Inflammatory macrophage treated with lipopolysaccharide for 1 hour (primary cell): ENCODE data around the gene LRP10.
A peak's percentile ranks its signal among the peaks of the same experiment; 100 is the strongest.
"Not testable (repeated sequence)": the region's sequence is repeated elsewhere in the genome, so short reads cannot be mapped to it uniquely, and the experiment has no call there.

Source experiments
- DNase-seq, 2 donors: peaks; one replicate each; pipeline ENCODE4 v3.0.0-alpha.2; 2020 to 2022

Gene LRP10, protein sequence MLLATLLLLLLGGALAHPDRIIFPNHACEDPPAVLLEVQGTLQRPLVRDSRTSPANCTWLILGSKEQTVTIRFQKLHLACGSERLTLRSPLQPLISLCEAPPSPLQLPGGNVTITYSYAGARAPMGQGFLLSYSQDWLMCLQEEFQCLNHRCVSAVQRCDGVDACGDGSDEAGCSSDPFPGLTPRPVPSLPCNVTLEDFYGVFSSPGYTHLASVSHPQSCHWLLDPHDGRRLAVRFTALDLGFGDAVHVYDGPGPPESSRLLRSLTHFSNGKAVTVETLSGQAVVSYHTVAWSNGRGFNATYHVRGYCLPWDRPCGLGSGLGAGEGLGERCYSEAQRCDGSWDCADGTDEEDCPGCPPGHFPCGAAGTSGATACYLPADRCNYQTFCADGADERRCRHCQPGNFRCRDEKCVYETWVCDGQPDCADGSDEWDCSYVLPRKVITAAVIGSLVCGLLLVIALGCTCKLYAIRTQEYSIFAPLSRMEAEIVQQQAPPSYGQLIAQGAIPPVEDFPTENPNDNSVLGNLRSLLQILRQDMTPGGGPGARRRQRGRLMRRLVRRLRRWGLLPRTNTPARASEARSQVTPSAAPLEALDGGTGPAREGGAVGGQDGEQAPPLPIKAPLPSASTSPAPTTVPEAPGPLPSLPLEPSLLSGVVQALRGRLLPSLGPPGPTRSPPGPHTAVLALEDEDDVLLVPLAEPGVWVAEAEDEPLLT

DNA sequence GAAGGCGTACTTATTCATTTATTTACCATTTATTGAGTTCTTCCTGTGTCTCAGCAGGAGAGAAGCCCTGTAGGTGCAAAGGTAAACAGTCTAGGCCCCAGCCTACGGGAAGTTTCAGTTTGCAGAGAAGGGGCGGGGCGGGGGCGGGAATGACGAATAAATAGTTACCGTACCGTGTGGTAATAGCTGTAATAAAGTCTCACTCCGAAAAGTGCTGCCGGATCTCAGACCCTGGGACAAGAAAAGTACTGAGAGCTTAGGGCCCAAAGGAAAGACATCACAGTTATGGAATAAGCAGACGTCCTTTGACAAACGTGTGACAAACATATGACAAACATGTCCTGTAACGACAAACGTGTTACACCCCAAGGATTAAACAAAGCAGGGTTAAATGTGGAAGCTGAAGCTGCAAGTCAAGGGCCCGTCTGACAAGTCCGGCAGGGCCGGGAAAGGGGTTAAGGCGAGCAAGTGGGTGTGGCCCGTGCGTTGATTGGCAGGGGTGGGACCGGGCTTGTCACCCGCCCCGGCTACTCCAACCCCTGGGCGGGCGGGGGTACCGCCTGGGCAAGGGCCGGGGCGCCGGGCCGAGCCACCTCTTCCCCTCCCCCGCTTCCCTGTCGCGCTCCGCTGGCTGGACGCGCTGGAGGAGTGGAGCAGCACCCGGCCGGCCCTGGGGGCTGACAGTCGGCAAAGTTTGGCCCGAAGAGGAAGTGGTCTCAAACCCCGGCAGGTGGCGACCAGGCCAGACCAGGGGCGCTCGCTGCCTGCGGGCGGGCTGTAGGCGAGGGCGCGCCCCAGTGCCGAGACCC is at the start of gene LRP10:
Gene LRP10, plus strand, starts transcription at position 517 of the 809 bp plus-strand sequence. CDS start 564 bp downstream, outside the sequence.
- peak; percentile 86 to 89 for DNase-seq

DNA sequence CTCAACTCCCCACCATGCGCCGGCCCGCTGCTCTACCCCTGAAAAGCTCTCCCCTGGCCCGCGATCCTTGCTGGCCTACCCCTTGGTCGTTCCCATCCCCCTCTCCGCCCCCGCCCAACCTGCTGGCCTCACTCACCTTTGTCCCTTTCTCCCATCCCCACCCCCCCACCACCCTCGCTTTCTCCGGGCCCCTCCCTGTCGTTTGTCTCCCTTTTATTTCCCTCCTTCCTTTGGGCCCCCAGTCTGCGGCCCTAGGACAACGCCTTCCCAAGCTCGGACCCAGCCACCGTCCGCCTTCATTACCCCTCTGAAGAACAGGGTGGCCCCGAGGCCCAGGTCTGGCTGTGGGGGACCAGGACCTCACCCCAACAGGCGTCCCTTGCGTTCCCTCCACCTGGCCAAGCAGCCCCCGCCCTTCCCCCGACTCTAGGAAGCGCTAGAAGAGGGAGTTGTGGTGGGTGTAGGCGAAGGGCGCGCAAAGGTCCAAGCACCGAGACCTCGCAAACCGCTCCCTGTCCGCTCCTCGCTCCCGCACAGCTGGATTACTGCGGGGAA is 49.4 kb upstream of the LRP10 start:
- no peak for DNase-seq

DNA sequence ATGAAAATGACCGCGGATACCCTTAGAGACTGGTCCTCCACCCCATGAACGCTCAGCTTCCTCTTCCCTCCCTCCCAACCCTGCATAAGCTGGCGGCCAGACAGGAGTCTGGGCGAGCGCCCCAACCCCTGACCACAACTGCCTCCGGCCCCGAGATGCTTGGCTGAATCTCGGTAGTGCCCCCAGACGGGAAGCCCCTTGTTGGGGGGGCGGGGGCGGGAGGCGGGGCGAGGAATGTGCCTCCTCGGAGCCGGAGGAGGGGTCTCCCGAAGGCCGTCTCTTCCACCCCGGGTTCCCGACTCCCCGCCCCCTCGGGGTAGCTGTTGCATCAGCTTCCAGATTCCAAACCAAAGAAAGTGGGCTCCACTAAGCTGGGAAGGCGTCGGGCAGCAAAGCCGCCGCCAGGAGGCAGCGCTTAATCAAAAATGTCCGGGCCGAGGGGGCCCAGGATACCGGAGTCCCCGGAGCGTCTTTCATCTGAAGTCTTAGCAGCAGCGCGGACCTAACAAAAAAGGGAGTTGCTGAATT is 48.9 kb upstream of the LRP10 start:
- peak; percentile 69 to 79 for DNase-seq

DNA sequence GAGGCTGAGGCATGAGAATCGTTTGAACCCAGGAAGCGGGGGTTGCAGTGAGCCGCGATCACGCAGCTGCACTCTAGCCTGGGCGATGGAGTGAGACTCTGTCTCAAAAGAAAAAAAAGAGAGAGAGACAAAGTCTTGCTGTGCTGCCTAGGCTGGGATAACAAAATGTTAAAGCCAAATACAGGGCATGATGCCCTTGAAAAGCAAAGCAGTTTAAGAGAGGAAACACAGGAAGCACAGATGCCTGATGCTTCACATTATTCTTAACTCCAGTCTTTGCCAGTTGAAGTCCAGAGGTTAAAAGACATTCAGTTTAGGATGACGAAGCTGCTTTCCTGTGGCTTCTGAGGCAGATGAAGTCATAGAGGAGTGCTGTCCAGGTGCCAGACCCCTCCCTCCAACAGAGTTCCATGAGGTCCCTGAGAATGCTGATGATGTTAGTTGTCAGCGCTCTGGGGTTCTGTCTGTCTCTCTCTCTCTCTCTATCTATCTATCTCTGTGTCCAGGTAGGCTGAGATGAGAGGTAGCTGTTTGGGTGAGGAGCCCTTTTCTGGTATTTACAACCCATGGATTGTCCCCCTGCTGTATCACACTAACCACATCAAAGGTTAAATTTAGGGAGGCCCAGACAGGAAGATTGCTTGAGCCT is 46.7 kb upstream of the LRP10 start:
- no peak for DNase-seq

DNA sequence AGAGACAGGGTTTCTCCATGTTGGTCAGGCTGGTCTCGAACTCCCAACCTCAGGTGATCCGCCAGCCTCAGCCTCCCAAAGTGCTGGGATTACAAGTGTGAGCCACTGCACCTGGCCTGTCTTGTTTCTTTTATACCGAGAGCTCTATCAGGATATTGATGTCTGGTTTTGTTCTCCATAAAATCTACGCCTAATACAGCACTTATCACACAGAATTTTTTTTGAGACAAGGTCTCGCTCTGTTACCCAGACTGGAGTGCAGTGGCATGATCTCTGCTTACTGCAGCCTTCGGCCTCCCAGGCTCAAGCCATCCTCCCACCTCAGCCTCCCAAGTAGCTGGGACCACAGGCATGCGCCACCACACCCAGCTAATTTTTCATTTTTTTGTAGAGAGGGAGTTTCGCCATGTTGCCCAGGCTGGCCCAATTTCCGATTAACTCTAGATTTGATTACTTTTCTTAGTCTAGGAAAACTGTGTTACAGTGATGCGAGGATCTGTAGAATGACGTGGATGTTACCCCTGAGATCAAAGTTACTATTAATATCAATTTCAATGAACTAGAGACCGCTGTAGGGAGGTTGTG is 42.4 kb upstream of the LRP10 start:
- DNase-seq: not testable (repeated sequence)

DNA sequence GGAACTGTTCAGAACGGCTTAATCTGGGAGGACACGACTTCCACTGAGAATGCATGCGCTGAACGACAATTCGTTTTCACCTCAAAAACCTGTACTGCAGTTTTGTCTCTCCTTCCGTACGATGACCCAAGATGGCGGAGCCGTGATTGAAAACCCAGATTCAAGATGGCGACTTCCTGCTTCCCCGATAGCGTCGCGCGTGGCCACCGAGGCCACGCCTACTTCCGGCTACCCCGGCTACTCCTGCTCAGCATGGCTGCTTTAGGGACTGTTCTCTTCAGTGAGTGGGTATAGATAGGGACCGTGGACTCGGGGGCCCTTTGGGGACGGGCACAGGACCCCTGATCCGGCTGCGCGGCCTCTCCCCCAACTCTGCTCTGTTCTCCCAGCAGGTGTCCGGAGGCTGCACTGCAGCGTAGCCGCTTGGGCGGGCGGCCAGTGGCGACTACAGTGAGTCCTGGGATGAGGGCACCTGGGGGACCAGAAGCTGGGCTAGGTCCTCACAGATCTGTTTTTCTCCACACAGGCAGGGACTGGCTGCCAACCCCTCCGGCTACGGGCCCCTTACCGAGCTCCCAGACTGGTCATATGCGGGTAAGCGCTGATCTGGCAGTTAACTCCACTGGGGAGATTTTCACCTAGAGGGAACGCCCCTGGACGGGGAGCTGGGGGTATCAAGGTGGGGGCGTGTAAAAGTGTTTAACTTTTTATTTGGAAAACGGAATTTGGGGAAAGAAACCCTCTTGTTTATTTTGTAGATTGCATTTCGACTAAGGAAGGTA is 41.7 kb upstream of the LRP10 start, which contains the start of gene MRPL52:
Gene MRPL52, plus strand, starts transcription at position 227 of the 782 bp plus-strand sequence. Its CDS starts 26 bp downstream, at position 253.
- peak; percentile 87 to 93 for DNase-seq

DNA sequence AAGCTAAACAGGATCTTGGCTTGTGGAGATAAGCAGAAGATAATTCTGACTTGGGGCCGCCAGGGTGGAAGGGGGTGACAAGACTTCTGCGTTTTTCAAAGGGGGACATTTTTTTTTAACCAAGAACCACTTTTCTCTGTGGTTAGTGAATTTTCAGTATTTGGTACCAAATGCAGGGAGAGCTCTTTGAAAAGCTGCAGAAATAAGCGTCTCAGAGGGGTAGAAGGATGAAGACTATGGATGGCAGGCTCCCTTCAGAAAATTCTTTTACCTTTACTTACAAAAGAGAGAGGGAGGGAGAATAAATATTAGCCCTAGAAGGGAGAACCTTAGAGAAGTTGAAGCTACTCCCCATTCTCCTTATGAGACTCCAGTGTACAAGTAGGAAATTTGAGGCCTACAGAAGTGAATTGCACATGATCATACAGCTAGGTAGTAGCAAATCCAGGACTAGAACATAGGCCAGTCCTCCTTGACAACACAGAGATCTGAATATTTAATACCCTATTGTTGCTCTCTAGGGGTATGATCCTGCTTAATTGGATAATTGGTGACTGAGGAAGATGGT is 41.0 kb upstream of the LRP10 start:
- no peak for DNase-seq

DNA sequence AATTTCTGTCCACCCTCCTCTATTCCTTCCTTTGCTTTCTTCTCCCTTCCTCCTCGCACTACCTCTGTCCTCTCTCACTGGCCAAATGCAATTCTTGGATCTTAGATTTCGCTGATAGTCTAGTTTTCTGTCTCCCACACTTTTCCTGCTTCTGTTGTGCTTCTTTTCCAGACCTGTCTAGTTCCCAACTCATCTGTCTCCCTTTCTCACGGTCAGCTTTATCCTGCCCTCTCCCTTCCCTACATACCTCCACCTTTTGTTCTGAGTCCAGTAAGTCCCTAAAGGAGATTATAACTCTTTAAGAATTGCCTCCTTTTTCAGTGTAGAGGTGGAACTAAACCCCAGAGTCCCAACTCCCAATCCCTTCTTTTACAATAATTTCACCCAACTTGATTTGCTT is 36.0 kb upstream of the LRP10 start:
- no peak for DNase-seq

DNA sequence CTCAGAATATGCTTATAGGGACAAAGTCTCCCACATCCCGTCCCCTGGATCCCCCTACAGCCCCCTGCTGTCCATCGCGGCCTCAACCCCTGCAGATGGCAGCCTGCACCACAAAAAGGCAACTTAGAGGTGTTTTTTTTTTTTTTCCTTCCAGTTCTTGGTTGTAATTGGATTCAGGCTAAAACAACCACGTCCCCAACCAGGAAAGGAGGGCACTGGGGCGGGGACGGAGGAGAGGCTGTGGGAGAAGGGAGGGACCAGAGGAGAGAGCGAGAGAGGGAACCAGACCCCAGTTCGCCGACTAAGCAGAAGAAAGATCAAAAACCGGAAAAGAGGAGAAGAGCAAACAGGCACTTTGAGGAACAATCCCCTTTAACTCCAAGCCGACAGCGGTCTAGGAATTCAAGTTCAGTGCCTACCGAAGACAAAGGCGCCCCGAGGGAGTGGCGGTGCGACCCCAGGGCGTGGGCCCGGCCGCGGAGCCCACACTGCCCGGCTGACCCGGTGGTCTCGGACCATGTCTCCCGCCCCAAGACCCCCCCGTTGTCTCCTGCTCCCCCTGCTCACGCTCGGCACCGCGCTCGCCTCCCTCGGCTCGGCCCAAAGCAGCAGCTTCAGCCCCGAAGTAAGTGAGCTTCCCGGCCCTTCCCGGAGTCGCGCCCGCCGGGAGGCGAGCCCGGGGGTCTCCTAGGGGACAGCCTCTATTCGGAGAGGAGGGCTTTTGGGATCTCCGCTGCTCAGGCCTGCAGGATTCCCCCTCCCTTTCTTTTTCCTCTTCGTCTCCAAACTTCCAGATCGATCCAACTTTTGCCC is 35.0 kb upstream of the LRP10 start, which contains the start of gene MMP14:
Gene MMP14, plus strand, starts transcription at position 285 of the 813 bp plus-strand sequence. Its CDS starts 233 bp downstream, at position 518.
- peak; percentile 42 to 85 for DNase-seq

DNA sequence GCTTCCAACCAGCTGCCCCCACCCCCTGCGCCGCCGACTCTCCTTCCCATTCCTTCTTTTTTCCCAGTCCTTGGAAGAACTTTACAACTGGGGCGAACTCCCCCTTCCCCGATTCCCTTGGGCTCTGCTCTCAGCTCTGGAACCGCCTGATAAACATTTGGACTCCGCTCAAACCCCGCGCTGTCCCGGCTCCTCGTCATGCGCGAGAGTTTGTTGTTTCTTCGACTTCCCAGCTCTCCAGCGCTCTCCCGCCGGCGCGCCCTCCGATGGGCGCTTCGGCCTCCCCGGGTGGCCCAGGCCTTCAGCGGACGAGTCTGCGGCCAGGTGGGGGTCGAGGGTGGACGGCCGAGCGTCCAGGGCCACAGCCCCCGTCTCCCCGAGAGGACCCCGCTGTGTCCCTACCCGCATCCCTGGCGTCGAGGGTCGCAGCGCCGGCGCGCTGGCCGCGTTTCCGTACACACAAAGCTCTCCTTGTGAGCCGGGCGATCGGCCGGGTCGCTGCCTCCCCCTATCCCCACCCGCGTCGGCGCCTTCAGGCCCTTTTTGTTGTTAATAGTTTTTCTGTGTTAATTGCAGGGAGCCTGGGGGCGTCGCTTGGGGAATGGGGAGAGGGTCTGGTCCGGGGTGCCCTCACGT is 34.3 kb upstream of the LRP10 start:
- peak in 1 of 2 donors; percentile 55 for DNase-seq

DNA sequence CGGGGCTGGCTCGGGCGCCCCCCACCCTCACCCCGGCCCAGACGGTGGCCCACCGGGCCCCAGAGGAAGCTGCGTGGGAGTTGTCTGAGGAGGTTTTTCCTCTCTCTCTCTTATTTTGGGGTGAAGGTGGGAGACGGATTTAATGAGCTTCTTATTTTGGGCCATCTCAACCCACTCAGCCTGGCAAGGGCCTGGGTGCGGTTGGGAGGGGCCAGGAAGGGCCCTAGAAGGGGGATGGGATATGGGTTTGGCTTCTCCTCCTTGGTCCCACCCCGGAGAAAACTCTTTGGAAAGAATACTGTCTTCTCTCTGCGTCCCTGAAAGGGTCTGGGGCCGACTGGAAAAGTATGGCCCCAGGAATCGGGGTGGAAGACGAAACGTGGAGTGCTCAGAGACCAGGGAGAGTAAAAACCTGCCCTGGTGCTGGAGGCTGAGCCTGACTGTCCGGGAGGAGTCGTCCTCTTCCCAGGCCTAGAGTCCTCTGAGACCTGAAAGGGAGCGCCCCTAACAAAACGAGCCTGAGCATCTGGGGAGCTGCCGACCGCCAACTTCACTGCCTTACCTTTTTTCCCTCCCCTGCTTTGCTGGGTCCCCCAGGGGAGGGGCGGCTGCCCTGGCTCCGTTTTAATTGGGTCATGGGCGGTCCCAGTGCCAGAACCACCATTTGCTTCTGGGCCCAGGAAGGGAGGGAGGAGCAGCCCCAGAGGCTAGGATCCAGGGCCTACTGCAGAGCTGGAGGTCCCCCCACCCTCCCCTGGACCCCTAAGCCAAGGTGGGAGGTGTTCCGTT is 33.6 kb upstream of the LRP10 start:
- peak in 1 of 2 donors; percentile 53 for DNase-seq

DNA sequence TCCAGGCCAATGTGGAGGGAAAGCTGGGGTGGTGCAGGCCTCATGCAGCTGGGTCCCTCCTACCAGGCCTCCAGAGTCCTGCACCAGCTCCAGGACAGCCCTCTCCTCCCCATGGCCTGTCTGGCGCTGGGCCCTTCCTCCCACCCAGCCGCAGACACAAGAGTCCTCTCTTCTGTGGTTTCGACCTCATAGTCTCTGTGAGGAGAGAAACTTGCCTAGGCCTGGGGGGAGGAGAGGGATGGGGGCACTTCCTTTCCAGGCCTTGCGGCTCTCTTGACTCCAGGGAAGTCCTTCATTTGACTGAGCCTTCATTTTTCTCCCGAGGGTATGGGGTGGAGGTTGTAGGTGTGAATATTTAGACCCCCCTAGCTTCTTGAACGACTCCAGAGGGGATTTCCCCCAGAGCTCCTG is 32.9 kb upstream of the LRP10 start:
- peak in 1 of 2 donors; percentile 52 for DNase-seq

DNA sequence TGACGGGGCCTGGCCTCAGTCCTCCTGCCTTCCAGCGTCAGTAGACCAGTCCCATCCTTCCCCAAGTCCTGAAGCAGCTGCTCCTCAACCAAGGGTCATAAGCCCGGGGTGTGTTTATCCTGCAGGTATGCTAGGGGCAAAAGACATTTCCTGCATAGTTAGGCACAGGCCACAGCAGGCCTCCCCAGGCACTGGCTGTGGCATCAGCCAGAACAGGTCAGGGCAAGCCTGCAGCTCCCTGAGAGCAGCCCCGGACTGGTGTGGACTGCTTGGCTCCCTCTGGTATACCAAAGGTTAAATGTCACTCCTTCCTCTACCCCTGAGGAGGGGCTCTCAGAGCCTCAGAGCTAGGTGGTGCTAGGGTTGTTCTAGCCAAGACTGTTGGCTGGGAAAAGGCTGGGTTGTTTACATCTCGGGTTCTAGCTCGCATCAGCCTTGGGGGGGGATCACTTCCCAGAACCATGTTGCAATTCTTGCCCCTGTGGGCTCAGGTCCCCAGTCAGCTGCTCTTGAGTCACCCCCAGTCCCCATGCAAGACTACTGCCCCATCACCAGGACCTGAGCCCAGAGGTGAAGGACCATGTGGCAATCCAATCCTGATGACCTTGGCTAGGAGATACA is 32.3 kb upstream of the LRP10 start:
- DNase-seq: no peak

DNA sequence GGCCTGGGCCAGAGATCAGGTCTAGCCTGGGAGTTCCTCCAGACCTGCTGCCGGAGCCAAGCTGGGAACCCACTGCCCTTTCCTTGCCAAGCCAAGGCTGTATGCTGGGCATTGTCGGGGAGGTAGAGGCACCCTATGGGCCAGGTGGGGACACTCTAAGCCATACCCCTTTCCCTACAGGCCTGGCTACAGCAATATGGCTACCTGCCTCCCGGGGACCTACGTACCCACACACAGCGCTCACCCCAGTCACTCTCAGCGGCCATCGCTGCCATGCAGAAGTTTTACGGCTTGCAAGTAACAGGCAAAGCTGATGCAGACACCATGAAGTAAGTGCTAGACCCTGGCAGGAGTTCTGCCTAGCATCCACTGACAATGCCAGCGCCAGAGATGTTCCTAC is 30.2 kb upstream of the LRP10 start:
- no peak for DNase-seq

DNA sequence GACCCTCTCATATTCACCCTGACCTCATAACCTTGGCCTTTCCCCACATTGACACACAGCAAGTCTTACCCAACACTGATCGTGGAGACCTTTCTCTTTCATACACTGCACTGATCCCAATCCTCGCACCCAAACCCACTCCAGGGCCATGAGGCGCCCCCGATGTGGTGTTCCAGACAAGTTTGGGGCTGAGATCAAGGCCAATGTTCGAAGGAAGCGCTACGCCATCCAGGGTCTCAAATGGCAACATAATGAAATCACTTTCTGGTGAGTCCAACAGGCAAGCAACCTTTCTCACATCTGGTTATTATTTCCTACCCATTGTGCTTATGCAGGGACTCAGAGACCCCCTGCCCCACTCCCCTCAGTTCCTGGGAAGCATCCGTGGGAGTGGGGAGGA is 29.8 kb upstream of the LRP10 start:
- DNase-seq: no peak

DNA sequence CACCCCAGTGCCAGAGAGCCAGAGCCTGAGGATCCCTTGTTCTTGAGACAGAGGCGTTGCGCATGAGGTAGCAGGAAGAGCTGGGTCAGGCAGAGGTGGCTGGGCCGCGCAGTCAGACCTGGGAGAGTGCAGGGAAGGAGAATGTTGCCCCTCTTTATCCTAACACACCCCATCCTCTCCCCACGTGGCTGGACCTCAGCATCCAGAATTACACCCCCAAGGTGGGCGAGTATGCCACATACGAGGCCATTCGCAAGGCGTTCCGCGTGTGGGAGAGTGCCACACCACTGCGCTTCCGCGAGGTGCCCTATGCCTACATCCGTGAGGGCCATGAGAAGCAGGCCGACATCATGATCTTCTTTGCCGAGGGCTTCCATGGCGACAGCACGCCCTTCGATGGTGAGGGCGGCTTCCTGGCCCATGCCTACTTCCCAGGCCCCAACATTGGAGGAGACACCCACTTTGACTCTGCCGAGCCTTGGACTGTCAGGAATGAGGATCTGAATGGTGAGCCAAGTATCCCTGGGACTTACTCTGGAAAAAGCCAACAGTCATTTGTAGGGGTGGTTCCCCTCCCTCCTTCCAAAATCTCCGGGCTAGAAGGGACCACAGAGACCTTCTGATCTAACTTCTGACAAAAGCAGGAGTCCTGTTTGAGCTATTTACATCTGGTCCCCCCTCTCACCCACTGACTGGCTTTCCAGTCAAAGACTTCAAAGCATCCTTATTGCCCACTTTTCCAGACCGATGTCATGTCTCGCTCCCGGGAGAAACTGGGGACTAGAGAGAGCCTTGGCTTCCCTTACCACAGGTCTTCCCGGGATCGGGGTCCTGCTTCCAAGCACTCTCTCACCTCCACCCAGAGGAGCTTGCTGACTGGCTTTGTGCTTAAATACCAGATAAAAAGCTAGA is 29.1 kb upstream of the LRP10 start:
- no peak for DNase-seq
